HG02870 (cell line): ENCODE measurements around the gene NOSTRIN.

Experiments
- ATAC-seq: cut with Tn5 transposase; IDR thresholded peaks from one replicate; pipeline ENCODE4 v1.9.1; 2021; ENCODE audit warnings: mild to moderate bottlenecking, moderate library complexity; ENCODE audit not compliant: unreplicated experiment

NOSTRIN gene

DNA sequence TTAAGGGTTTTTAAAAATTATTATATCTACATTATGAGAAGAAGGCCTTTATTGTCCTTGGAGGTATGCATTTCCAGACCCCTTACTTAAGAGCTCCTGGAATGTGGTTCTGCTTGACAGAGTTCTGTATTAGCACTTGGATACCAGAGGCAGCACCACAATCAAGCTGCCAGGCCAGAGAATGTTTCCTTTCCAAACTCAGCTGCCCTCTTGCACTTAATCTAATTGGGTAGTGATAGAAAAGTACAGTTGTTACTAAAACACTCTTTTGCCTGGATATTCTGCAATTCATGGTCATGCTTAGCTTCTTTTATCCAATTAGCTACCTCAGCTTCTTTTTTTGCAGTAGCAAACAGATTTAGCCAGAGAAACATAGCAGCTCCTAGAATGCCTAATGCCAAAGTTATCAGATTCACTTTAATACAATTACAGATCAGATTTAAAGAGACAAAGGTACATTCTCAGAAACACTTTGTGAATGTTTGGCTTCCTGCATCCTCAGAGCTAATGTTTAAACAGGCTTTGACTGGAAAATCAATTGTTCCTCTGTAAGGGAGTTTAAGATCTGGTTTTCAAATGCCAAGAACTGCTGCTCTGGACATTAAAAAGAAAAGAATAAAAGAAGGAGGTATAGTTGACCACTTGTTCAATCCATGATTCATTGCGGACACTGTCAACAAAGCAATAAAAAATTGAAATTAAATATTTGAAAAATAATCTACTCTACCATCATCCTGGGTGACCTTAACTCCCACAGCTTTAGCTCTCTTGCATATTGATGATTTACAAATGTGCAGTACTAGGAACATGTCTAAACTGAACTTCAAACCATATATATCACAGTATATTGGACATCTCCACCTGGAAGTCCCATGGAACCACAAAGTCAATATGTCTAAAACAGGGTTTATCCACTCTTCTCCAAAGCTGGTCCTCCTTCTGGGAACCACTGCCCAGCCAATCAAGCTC, 12.8 kb downstream of the NOSTRIN start:
- ATAC-seq, result no peak

DNA sequence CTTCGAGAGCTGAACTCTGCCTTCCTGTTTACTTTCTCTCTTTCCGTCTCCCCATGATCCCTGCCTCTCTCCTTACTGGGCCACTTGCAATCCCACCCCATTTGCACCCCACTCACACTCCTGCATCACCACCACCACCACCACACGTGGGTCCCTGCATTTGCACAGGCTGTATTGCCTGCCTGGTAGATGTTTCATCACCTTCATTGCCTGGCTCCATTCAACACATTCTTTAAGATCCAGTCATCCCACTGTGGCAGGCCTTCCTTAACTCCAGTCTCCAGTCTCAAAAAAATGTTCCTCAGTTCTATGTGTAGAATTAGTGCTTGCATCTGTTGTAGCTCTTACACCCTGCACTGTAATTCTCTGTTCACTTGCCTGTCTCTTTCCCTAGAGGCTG, 13.9 kb downstream of the NOSTRIN start:
- ATAC-seq, result no peak

DNA sequence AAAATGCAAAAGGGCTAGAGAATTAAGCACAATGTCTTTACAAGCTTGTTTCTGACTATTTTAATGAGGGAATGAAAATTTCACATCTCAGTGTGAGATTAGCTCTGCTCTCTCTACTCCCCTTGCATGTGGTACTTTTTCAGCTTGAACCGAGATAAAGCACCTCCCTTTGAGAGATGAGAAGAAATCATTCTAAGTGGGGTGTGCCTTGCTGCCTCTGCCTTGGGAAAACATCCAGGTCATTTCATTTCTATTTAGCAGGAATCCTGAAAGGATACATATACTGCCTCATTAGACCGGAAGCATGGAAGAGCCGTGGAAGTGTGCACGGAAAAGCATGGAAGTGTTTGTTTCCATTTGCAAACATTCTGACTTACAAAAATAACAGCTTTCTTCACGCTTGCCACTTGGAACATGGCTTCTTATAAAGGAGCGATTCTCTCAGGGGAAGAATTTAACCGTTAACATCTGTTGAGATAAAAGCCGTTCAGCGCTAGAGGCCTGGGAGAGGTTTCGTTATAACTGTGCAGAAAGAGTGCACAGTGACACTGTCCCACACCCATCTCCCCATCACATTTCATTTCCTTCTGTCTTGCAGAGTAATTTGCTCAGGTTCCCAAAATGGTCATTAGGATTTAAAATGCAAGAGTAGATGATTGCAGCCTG, 16.7 kb downstream of the NOSTRIN start:
- no peak for ATAC-seq

DNA sequence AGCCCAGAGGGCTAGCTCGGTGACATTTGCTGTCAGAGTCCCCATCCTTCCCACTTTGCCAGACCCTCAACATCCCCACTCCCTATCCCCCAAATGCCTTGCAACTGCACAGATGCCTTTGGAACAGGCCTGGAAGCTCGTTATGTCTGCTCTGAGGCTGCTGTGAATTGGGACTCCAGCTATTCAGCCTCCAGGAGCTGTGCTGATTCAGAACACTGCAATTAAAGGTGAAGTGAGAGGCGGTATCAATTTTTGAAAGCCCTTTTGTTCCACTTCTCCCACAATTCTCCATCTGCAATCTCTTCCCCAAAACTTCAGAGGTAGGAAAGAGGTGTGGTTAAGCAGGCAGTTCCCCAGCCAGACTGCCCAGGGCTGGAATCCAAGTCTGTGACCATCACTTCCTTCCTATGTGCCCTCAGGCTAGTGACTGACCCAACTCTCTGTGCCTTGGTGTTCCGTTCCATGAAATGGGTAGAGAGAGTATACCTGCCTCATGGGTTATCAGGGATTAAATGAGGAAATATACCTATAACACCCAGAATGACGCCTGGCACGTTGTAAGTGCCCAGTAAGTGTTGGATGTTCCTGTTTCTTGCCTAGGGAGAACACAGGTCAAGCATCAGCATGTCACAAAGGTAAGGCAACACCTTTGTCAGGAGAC, 17.5 kb downstream of the NOSTRIN start:
- ATAC-seq, result no peak

DNA sequence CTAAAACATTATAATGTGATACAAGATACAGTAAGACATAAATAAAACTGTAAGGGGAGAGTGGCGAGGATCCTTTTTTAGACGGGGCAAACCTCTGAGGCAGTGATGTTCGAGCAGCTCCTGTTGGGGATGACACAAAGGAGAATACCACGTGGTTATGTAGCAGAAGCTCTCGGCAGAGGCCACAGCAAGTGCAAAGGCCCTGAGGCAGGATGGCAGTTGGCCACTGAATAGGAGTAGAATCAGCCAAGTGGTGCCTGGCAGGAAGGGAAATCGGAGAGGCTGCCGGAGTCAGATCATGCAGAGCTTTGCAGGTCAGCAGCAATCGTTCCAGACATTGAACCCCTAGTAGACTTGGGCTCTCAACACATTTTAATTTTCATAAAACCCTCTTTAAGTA, 19.1 kb downstream of the NOSTRIN start:
- no peak for ATAC-seq

DNA sequence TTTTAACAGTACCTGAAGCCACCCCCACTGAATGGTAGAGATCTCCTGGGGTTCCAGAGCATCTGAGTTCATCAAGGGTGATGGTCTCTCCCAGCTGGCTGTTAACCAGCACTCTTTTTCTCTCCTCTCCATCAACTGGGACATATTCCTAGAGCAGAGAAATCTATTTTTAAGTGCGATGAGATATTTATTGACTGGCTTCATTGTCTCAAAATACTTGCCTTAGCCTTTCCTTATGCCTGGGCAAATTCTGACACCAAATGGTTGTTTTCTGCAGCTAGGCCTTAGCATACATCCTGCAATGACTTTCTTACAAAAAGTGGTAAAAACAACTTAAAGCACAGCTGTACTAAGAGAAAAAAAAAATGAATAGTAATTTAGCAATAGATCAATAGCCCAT, 19.6 kb downstream of the NOSTRIN start:
- no peak for ATAC-seq

DNA sequence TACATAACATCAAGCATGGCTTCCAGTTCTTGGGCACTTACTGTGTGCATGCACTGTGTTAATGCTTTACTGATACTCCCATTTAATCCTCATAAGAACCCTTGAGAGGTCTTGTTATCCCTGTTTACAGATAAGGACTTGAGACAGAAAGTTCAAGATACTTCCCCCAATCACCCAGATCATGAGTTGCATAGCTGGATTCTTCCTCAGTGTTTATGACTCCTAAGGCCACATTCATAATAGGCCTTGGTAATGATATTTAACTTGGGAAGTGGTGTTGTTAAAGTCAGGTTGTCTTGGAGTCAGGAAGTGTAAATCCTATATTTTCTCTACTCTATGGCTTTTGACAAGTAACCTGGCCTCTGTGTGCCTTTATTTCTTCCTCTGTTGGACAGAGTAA, 22.7 kb downstream of the NOSTRIN start:
- no peak for ATAC-seq

DNA sequence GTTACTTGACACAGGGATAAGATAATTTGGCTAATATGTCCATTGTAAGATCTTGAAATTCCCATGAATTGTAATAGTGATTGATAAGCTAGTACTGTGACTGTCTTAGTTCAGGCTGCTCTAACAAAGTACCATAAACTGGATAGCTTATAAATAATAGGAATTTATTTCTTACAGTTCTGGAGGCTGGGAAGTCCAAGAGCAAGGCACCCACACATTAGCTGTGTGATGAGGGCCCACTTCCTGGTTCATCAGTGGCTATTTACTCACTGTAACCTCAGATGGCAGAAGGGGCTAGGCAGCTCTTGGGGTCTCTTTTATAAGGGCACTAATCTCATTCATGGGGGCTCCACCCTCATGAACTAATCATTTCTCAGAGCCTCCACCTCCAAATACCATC, 28.5 kb downstream of the NOSTRIN start:
- no peak for ATAC-seq

DNA sequence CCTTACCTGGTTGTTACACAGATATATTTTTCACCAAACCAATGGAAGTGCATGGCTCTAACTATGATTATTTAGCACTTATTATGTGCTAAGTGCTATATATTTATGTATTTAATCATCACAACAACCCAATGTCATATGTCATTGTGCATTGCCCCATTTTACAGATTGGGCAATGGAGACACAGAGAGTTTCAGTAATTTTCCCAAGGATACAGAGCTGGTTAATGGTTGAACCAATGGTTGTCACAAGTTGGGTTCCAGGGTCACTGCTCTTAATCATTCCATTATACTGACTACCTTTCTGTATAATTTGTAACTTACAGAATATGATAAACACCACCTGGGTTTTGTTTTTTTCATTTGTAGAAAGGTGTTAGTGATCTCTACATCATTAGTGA, 29.2 kb downstream of the NOSTRIN start:
- ATAC-seq, result no peak

DNA sequence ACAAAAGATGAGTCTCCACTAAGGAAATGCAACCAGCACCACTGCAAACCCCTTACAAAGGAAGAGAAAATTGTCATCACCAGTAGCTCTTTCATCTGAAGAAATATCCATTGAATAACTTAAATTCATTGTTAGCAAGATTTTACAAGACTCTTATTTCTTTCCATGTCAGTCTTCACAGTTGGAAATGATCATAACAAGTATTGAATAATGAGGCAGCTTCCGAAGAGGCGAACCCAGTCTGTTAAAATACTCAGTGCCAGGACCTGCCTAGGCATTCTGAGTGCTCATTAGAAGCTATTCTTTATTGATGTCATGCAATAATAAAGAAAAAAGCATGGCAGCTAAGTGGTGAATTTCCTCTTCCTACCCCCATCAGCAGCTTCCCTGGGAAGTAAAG, 33.5 kb downstream of the NOSTRIN start:
- ATAC-seq, result no peak

DNA sequence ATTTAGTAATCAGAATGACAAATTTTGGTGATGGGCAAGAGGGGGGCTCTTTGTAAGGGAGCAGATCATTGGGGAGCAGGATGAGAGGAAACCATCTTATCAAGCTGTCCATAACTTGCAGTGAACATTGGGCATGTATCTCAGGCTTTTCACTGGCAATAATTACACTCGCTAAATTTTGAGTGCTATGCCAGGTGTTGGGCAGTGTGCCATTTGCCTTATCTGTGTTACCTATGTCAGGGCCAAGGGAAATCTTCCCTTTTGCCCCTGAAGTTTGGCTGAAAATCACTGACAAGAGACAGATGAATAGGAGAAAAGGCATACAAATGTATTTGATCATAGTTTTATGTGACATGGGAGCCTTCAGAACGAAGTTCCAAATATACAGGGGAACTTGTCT, 39.0 kb downstream of the NOSTRIN start:
- no peak for ATAC-seq

DNA sequence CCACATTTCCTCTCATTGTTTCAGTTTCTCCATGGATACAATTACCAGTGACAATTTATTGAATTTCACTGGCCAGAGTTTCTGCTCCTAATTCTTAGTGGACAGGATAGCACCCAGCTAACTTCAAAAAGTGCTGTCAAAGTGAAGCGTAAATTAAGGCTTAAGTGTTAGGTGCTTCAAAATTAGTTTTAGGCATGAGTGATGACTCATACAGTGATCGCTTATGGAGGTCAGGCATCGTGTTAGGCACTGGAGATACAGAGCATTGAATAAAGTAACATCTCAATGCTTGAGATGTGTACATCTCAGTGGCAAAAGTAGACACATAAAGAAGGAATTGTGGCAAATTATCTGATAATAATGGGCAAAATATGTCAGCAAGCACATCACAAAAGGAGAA, 40.8 kb downstream of the NOSTRIN start:
- ATAC-seq, result no peak

DNA sequence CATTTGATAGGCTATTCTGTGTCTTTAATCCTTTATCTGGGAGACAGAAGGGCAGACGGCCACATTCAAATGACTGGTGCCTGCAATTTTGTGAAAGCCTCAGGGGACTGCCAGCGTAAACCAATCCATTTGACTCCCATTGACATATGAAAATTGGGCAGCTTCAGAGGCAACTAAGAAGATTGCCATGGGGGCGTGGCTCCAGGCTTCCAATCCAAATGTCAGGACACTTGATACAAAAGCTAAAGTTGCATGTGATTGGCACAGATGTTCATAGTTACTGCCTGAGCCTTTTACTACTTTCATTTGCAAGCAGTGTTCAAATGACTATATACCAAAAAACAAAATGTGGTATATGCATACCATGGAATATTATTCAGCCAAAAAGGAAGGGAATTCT, 45.8 kb downstream of the NOSTRIN start:
- ATAC-seq, result no peak

DNA sequence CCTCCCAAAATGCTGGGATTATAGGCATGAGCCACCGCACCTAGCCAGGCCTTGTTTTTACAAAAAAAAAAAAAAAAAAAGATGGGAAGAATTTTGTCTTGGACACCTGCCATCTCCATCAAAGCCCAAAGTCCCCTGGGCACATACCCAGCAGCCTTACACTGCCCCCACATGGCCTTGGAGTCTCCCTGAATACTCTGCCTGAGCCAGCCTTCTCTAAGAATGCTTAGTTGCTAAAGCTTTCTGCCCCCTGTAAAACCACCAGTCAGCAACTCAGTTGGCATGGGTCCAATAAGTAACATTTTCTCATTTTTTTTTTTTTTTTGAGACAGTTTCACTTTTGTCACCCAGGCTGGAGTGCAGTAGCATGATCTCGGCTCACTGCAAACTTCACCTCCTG, 47.2 kb downstream of the NOSTRIN start:
- ATAC-seq, result no peak

DNA sequence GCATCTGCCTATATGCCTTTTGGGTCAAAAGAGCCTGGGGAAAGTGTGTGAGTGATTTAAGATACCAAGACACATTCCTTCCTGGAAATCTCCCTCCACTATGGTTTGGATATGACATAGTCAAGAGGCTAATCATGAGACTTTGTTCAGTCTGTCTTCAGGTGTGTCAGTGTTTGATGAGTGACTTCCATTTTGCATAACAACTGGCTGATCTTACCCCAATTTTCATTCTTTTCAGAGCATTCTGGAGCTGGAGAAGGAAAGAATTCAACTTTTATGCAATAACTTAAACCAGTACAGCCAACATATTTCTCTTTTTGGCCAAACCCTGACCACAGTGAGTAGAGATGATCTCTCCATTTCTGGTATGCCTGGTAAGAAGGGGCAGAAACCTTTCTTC, 48.4 kb downstream of the NOSTRIN start:
- ATAC-seq, result no peak

DNA sequence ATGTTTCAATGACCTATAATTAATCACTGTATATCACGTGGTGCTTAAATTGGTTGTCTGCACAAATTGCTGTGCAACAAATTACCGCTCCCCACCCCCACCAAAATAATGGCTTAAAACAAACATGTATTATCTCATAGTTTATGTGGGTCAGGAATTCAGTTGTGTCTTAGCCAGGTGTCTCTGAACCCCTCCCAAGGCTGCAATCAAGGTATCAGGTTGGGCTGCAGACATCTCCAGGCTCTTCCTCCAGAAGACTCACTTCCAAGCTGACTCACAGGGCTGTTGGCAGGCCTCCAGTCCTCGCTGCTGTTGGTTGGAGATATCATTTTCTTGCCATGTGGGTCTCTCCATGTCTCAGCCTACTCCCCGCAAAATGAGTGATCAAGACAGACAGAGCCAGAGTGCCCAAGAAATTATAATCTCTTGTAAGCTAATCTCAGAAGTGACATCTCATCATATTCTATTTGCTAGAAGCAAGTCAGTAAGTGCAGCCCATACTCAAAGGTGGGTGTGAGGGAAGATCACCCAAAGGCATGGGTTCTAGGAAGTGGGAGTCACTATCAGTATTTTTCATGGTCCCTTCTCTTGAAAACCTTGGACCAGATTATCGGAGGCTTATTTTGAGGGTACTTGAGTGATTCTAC, 49.4 kb downstream of the NOSTRIN start:
- ATAC-seq, result no peak

DNA sequence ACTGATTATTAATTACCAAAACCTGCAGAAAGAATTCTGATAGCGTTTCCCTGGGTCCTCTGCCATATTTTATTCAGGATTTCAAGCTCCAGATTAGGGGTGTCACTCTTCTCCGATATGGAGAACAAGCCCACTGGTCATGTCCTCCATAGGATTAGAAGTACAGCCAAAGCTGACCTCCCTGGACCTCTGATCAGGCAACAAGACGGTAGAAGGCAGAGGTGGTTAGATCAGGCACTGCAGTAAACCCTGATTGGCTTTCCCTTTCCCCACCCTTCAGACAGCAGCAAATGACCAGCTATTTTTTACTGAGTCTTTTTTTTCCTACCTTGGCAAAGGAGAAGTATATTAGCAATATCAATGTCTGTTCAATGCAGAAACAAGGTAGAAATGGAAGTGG, 50.0 kb downstream of the NOSTRIN start:
- ATAC-seq, result no peak

DNA sequence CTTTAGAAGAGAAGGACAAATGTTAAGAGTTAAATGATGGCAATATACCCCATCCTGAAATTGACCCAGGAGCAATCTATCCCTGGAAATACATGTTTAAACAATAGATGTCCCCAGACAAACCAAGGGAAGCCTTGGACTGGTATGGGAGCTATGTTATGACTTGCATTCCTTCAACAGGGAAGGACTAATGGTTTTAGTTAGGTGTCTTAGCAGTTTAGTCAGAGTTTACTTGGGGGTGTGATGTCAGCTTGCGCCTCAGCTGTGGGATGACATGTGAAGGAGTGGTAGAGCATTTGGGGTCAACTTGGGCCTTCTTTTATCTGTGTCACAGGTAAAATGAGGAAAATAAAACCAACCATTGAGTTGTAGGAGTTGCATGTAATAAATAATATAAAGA, 51.0 kb downstream of the NOSTRIN start:
- no peak for ATAC-seq

DNA sequence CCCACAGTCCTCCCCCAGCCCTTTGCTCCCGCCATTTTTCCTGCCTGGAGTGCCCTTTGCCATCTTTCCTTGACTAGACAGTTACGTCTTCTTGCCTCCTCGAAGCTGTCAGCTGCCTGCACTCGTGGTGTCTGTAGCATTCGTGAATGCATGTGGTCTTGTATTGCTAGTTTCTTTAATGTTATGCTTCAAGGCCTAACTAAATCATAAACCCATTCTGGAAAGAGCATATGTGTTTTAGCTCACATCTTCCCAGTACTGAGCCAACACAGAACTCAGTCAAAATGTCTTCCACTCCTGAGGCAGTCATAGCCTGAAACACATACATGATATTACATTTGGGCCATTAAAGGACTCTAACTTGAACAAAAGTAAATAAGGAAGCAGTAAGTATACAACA, 52.2 kb downstream of the NOSTRIN start:
- ATAC-seq, result no peak

DNA sequence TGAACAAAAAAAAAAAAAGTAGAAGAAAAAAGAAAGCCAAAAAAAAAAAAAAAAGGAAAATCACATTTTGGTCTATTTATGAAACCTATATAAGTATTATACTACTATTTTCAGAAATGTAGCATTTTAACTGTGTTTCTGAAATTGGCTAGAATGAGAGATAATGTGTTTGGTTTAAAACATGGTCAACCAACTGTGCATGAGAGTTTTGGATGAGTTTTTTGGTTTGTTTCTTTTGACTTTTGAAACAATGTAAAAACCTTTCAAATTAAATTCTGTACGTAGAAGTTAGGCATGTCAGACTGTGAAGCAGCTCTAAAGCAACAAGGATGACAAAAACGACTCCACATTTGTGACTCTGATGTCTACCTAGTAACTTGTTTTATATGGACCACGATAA, 53.2 kb downstream of the NOSTRIN start:
- no peak for ATAC-seq

DNA sequence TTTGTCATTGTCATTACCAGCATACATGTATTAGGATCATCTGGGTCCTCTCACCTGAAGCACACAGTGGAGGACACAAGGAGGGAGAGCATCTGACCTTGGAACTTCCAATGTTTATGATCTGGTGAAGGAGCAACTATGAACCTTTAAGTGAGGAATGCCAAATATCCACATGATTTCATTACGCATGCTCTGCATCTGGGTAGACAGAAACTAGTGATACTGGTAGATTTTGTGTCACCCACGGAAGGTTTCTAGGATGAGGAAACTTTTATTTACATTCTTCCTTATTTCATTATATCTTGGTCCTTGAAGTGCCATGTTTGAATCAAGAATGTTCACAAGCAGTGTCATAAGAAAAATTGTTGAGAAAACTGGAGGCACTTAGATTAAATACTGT, 55.7 kb downstream of the NOSTRIN start:
- ATAC-seq, result no peak
